GM12878 (cell line): ENCODE results near the gene ALDH18A1. TPM values are rescaled to one million over a fixed set of nuclear protein-coding genes. Genes with fewer than 3 reads are reported as not detected.
A peak's percentile ranks its signal among the peaks of the same experiment; 100 is the strongest.

Experiments
- ATF7 ChIP-seq: fragments of 450-650 bp; IDR thresholded peaks from 2 replicates; pipeline ENCODE4 v1.6.1; 2016; ENCODE audit warnings: low read depth, mild to moderate bottlenecking
- CREM ChIP-seq: IDR thresholded peaks from 2 replicates; pipeline ENCODE4 v1.6.1; 2014; ENCODE audit warnings: antibody characterized with exemption, low read depth
- GATAD2B ChIP-seq: fragments of 450-650 bp; conservative IDR thresholded peaks from 2 replicates; pipeline ENCODE4 v1.6.1; 2017; ENCODE audit warnings: low read depth, mild to moderate bottlenecking, moderate library complexity
- LARP7 ChIP-seq: fragments of 450-650 bp; IDR thresholded peaks from 2 replicates; pipeline ENCODE4 v1.6.1; 2017; ENCODE audit warnings: mild to moderate bottlenecking
- NKRF ChIP-seq: fragments of 450-650 bp; conservative IDR thresholded peaks from 2 replicates; pipeline ENCODE4 v1.6.1; 2017; ENCODE audit warnings: mild to moderate bottlenecking, moderate library complexity
- PKNOX1 ChIP-seq: fragments of 450-650 bp; IDR thresholded peaks from 2 replicates; pipeline ENCODE4 v1.6.1; 2016; ENCODE audit warnings: mild to moderate bottlenecking
- USF2 ChIP-seq: IDR thresholded peaks from 2 replicates; pipeline ENCODE4 v1.6.1; 2011; ENCODE audit warnings: low read depth, low read length, improper control_type of control experiment, borderline replicate concordance
- polyA plus RNA-seq, 11 experiments: library from polyadenylated mRNA; depleted of rRNA in 4 of 11; unstranded in 6 of 11; stranded (reverse) in 5 of 11; fragments of >200 nt; fragmentation: Nextera tagmentation in 4 of 11; fragmentation: Illumina TruSeq in 1 of 11; extraction: Ambion mirVana in 4 of 11; extraction: Trizol in 1 of 11; gene quantifications; 1 replicate in 1 of 11; 2 replicates in 10 of 11; pipeline versions ENCODE4 v1.2.1 to v1.2.3, GENCODE V29; 2011 to 2016; ENCODE audit warnings: inconsistent platforms in 2 of 11, missing spikeins in 2 of 11, low read depth in 1 of 11
- total RNA-seq, 4 experiments: library from RNA; depleted of rRNA in 3 of 4; stranded (reverse); fragments of >200 nt in 3 of 4; fragmentation: Illumina TruSeq in 1 of 4; extraction: Trizol in 1 of 4; gene quantifications; 2 replicates each; pipeline versions ENCODE4 v1.2.1 to v1.2.3, GENCODE V29; 2013 to 2021

ALDH18A1 gene
- total and polyA plus RNA-seq, 10 of the 15 experiments (the other 5 are each of a cell fraction or from before 2014, with no cell fraction given) = 24.3 to 118 (median 99.3) TPM

GRCh38 chr10:95656291-95657164 is at the start of gene ALDH18A1 (continued):
- TF ChIP-seq PKNOX1 (peak; percentile 60), CREM (peak; percentile 49), GATAD2B (peak; percentile 73; the same call in 1 of the 2 replicates), USF2 (no peak; the same call in 1 of the 2 replicates), NKRF (peak; percentile 86), LARP7 (peak; percentile 87), ATF7 (peak; percentile 64; the same call in 1 of the 2 replicates)
